SK-N-SH (cell line): ENCODE measurements around the gene PUS10. TPM values are rescaled to one million over a fixed set of nuclear protein-coding genes. Genes with fewer than 3 reads are reported as not detected.

Experiments
- CTCF ChIA-PET: fragments of 300-600, 350-600 bp; formaldehyde crosslinking; extraction: SDS; loops from one replicate; lab custom pipeline; 2021; lab: Yijun Ruan, JAX
- POLR2A ChIA-PET: fragments of 350-600 bp; sonication (Branson Sonifier 250); formaldehyde crosslinking; extraction: SDS; loops from one replicate; lab custom pipeline; 2020; ENCODE audit warnings: antibody characterized with exemption, inconsistent platforms; lab: Yijun Ruan, JAX
- DNase-seq: peaks from one replicate; pipeline ENCODE4 v3.0.0; 2012
- H2AFZ ChIP-seq: fragments of 200-600 bp; sonication (generic); 2 replicates; pipeline ENCODE4 v1.8.1; 2016; ENCODE audit warnings: antibody characterized with exemption, mild to moderate bottlenecking, low read depth
- H3F3A ChIP-seq: fragments of 200-600 bp; sonication (generic); replicated peaks from 2 replicates; pipeline ENCODE3; 2016; ENCODE audit warnings: antibody characterized with exemption, mild to moderate bottlenecking; ENCODE audit not compliant: insufficient read depth
- H3K27ac ChIP-seq, 2 experiments: fragments of 200-500 bp in 1 of 2; fragments of 200-600 bp in 1 of 2; sonication (Bioruptor generic) in 1 of 2; sonication (generic), shearing (Covaris generic) in 1 of 2; 2 replicates each; pipeline versions ENCODE4 v1.5.1 to v1.6.1; 2014 to 2016; ENCODE audit warnings: low read depth in 2 of 2, inconsistent platforms in 1 of 2, low read length in 1 of 2, mild to moderate bottlenecking in 1 of 2, mixed read lengths in 1 of 2
- H3K27me3 ChIP-seq: fragments of 200-600 bp; sonication (generic), shearing (Covaris generic); 2 replicates; pipeline ENCODE4 v1.6.1; 2016; ENCODE audit warnings: mixed run types; ENCODE audit not compliant: insufficient read depth
- H3K36me3 ChIP-seq, 2 experiments: fragments of 200-500 bp in 1 of 2; fragments of 200-600 bp in 1 of 2; sonication (Bioruptor generic) in 1 of 2; sonication (generic) in 1 of 2; replicated peaks in 1 of 2; 2 replicates each; pipeline versions ENCODE3 to v1.5.1; 2014 to 2016; ENCODE audit warnings: low read length in 1 of 2, mild to moderate bottlenecking in 1 of 2; ENCODE audit not compliant: insufficient read depth in 2 of 2, control insufficient read depth in 1 of 2
- H3K4me1 ChIP-seq, 2 experiments: fragments of 200-500 bp in 1 of 2; fragments of 200-600 bp in 1 of 2; sonication (Bioruptor generic) in 1 of 2; sonication (generic), shearing (Covaris generic) in 1 of 2; 2 replicates each; pipeline versions ENCODE4 v1.5.1 to v1.6.1; 2014 to 2016; ENCODE audit warnings: low read depth in 1 of 2, low read length in 1 of 2, mixed run types in 1 of 2; ENCODE audit not compliant: insufficient read depth in 2 of 2, control insufficient read depth in 1 of 2
- H3K4me2 ChIP-seq: fragments of 200-600 bp; sonication (generic), shearing (Covaris generic); 2 replicates; pipeline ENCODE4 v1.6.1; 2017; ENCODE audit warnings: mixed run types
- H3K4me3 ChIP-seq, 2 experiments: fragments of 200-500 bp in 1 of 2; fragments of 200-600 bp in 1 of 2; sonication (Bioruptor generic) in 1 of 2; sonication (generic), shearing (Covaris generic) in 1 of 2; 2 replicates each; pipeline versions ENCODE4 v1.5.1 to v1.8.1; 2014 to 2016; ENCODE audit warnings: low read depth in 2 of 2, inconsistent platforms in 1 of 2, low read length in 1 of 2, mild to moderate bottlenecking in 1 of 2, mixed read lengths in 1 of 2, moderate library complexity in 1 of 2
- H3K79me2 ChIP-seq: fragments of 200-600 bp; sonication (generic); 2 replicates; pipeline ENCODE4 v1.8.1; 2017; ENCODE audit warnings: mild to moderate bottlenecking; ENCODE audit not compliant: insufficient read depth
- H3K9ac ChIP-seq: fragments of 200-600 bp; sonication (generic); 2 replicates; pipeline ENCODE4 v1.6.1; 2017; ENCODE audit warnings: mixed run types
- H3K9me2 ChIP-seq: fragments of 200-600 bp; sonication (generic); 2 replicates; pipeline ENCODE4 v1.6.1; 2017; ENCODE audit warnings: mixed run types
- H3K9me3 ChIP-seq: fragments of 200-600 bp; sonication (generic); 2 replicates; pipeline ENCODE4 v1.6.1; 2017; ENCODE audit warnings: mixed run types, mild to moderate bottlenecking, moderate library complexity
- H4K20me1 ChIP-seq: fragments of 200-600 bp; sonication (generic); 2 replicates; pipeline ENCODE4 v1.6.1; 2017; ENCODE audit warnings: mild to moderate bottlenecking, mixed run types; ENCODE audit not compliant: insufficient read depth
- CTCF ChIP-seq: fragments of 200-600 bp; sonication (generic); IDR thresholded peaks from 2 replicates; pipeline ENCODE4 v1.6.1; 2017; ENCODE audit warnings: antibody characterized with exemption, mild to moderate bottlenecking, moderate library complexity
- ELF1 ChIP-seq: IDR thresholded peaks from 2 replicates; pipeline ENCODE4 v1.4.0; 2012
- EZH2phosphoT487 ChIP-seq: fragments of 200-600 bp; sonication (generic); IDR thresholded peaks from 2 replicates; pipeline ENCODE4 v1.6.1; 2017; ENCODE audit warnings: low read depth, mixed run types, mild to moderate bottlenecking, antibody characterized with exemption, moderate library complexity, borderline replicate concordance
- FOXJ3 ChIP-seq: sonication (generic); formaldehyde crosslinking; IDR thresholded peaks from 2 replicates; pipeline ENCODE4 v1.5.1; 2020; ENCODE audit warnings: mild to moderate bottlenecking, missing genetic modification reagents
- GATA2 ChIP-seq: sonication (generic); formaldehyde crosslinking; IDR thresholded peaks from 2 replicates; pipeline ENCODE4 v1.5.0; 2020; ENCODE audit warnings: mild to moderate bottlenecking, missing genetic modification reagents
- MEF2A ChIP-seq: IDR thresholded peaks from 2 replicates; pipeline ENCODE4 v1.4.0; 2012; ENCODE audit warnings: low read depth, borderline replicate concordance
- RAD21 ChIP-seq: IDR thresholded peaks from 2 replicates; pipeline ENCODE4 v1.6.1; 2012; ENCODE audit warnings: mild to moderate bottlenecking, low read length
- REST ChIP-seq: IDR thresholded peaks from 2 replicates; pipeline ENCODE4 v1.6.1; 2012; ENCODE audit warnings: mild to moderate bottlenecking, low read depth, low read length, moderate library complexity
- RFX5 ChIP-seq: IDR thresholded peaks from 2 replicates; pipeline ENCODE4 v1.6.1; 2012; ENCODE audit warnings: mild to moderate bottlenecking, improper control_type of control experiment, low read length
- TEAD4 ChIP-seq: IDR thresholded peaks from 2 replicates; pipeline ENCODE4 v1.4.0; 2012; ENCODE audit warnings: mild to moderate bottlenecking, borderline replicate concordance; ENCODE audit not compliant: insufficient read depth
- WGBS: methylation state at CpG from one replicate; pipeline ENCODE4 v1.1.6; 2017; ENCODE audit warnings: low lambda C conversion rate; 5-methylcytosine and 5-hydroxymethylcytosine counted together
- polyA plus RNA-seq, 3 experiments: library from polyadenylated mRNA; depleted of rRNA; stranded (reverse); fragments of >200 nt; gene quantifications; 2 replicates each; pipeline ENCODE4 v1.2.3, GENCODE V29; 2012
- TF ChIP-seq, protein P1 (sequence below): IDR thresholded peaks from 2 replicates; pipeline ENCODE4; 2012
- TF ChIP-seq, protein P2 (sequence below): IDR thresholded peaks from 2 replicates; pipeline ENCODE4 v1.4.0; 2012; ENCODE audit warnings: low read depth, borderline replicate concordance

Gene PUS10
- polyA plus RNA-seq, 1 of the 3 experiments (the other 2 are of a cell fraction) = 2.8 TPM

DNA sequence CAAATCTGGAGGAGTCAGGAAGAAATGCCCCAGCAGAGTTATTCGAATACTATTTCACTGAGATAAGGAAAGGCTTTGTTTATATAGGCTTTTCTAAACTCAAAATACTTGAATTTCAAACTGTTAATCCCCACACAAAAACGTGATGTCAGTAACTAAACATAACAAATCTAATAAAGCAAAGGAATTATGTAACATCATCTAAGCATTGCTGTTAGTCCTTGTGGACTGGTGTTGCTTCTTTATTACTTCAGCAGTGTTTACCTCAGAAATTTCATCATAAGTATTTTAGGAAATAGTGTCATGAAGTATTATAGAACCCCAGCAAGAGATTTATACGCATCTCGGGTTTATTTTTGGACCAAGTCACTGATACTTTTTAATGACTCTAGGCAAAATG, 27.9 kb upstream of the PUS10 start:
- Histone ChIP-seq H3K9me2 (no peaks in the 10 kb centered on the region; the same call in 1 of the 2 replicates), H3F3A (peaks cover 8% of the 10 kb centered on the region), H3K9me3 (no peaks in the 10 kb centered on the region; the same call in 1 of the 2 replicates), H3K9ac (no peak overlapping the region), H3K27ac (no peak overlapping the region), H3K4me1 (no peaks in the 10 kb centered on the region), H3K79me2 (no peaks in the 10 kb centered on the region), H2AFZ (no peak overlapping the region), H3K4me3 (no peak overlapping the region), H4K20me1 (no peaks in the 10 kb centered on the region), H3K36me3 (peaks cover 34 to 46% of the 10 kb centered on the region in 2 experiments), H3K27me3 (no peaks in the 10 kb centered on the region), H3K4me2 (no peak overlapping the region)
- CTCF ChIA-PET = no interaction called here
- TF ChIP-seq REST = no peak
- TF ChIP-seq, protein P1, sequence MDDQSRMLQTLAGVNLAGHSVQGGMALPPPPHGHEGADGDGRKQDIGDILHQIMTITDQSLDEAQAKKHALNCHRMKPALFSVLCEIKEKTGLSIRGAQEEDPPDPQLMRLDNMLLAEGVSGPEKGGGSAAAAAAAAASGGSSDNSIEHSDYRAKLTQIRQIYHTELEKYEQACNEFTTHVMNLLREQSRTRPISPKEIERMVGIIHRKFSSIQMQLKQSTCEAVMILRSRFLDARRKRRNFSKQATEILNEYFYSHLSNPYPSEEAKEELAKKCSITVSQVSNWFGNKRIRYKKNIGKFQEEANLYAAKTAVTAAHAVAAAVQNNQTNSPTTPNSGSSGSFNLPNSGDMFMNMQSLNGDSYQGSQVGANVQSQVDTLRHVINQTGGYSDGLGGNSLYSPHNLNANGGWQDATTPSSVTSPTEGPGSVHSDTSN = no peak
- TF ChIP-seq GATA2 (CRISPR knock-in tag) = no peak
- TF ChIP-seq MEF2A = no peak
- TF ChIP-seq, protein P2, sequence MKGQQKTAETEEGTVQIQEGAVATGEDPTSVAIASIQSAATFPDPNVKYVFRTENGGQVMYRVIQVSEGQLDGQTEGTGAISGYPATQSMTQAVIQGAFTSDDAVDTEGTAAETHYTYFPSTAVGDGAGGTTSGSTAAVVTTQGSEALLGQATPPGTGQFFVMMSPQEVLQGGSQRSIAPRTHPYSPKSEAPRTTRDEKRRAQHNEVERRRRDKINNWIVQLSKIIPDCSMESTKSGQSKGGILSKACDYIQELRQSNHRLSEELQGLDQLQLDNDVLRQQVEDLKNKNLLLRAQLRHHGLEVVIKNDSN = no peak
- TF ChIP-seq CTCF = no peak
- no peak for TF ChIP-seq ELF1
- TF ChIP-seq EZH2phosphoT487 = no peak
- TF ChIP-seq TEAD4 = no peak
- no peak for TF ChIP-seq FOXJ3
- TF ChIP-seq RAD21 = no peak
- TF ChIP-seq RFX5 = no peak
- no peak for DNase-seq
- WGBS = 91% methylated on average over 4 of the region's 4 CpGs
- POLR2A ChIA-PET = no interaction called here
